B cell (primary cell): ENCODE results near the gene FMN2.
"Not testable (repeated sequence)": the region's sequence is repeated elsewhere in the genome, so short reads cannot be mapped to it uniquely, and the experiment has no call there.

Source experiments
- CTCF ChIP-seq: fragments of 200-600 bp; IDR thresholded peaks from one replicate; pipeline ENCODE4 v1.8.0; 2022; ENCODE audit warnings: antibody characterized with exemption, mild to moderate bottlenecking
- EZH2 ChIP-seq: IDR thresholded peaks from 2 replicates; pipeline ENCODE4 v1.6.1; 2012; ENCODE audit warnings: borderline replicate concordance, low read depth, mild to moderate bottlenecking, moderate library complexity, low read length; ENCODE audit not compliant: insufficient read depth, poor library complexity, severe bottlenecking

- TF ChIP-seq EZH2, CTCF: not testable (repeated sequence)
Observed at GRCh38 chr1:240415011-240415410, 323.3 kb downstream of the FMN2 start.
